ENCODE data around the gene NRAS. TPM values are rescaled to one million over a fixed set of nuclear protein-coding genes. Genes with fewer than 3 reads are reported as not detected.
A peak's percentile ranks its signal among the peaks of the same experiment; 100 is the strongest.

The NRAS gene
- total RNA-seq, 1 experiment from 2014 or later: 72.9 TPM

- H3K56ac ChIP-seq (ENCODE audit: insufficient read length, low read depth, low read length): no peak overlapping the region
- H3K9me3 ChIP-seq (ENCODE audit: control insufficient read depth, low read depth, low read length): no peaks in the 10 kb centered on the region
- no peak overlapping the region for H2AK5ac ChIP-seq (ENCODE audit: insufficient read length, low read length)
- H4K20me1 ChIP-seq (ENCODE audit: control insufficient read depth, insufficient read depth, insufficient read length): no peaks in the 10 kb centered on the region
- H3K4me1 ChIP-seq (ENCODE audit: insufficient read depth, low read length): no peaks in the 10 kb centered on the region
- no peak overlapping the region for H3K23ac ChIP-seq (ENCODE audit: insufficient read length, low read depth, low read length)
- no peak overlapping the region for H3K4ac ChIP-seq (ENCODE audit: low read depth, low read length)
- H4K91ac ChIP-seq (ENCODE audit: insufficient read length, low read depth, low read length): no peak overlapping the region
- Mint-ChIP-seq H3K4me1 (peaks cover 9% of the 10 kb centered on the region in 2 experiments), H3K27ac (no peak overlapping the region; a peak in 1 of 7 replicates), H3K4me3 (peak overlapping the region; percentile 82 to 93), H3K9me3 (no peaks in the 10 kb centered on the region; a peak in 1 of 5 replicates), H3K27me3 (ENCODE audit: low read depth) (peaks cover 22% of the 10 kb centered on the region), H3K36me3 (ENCODE audit: insufficient read depth in 1 of 3, low read depth in 3 of 3) (no peaks in the 10 kb centered on the region)
- peaks cover 14% of the 10 kb centered on the region for H3K23me2 ChIP-seq (ENCODE audit: insufficient read length, low read depth, low read length, poor library complexity, severe bottlenecking)
- H4K5ac ChIP-seq (ENCODE audit: insufficient read length, low read depth, low read length): no peak overlapping the region
- no peak overlapping the region for H2BK15ac ChIP-seq (ENCODE audit: low read depth, low read length)
- no peak overlapping the region for H2AFZ ChIP-seq (ENCODE audit: low read length)
- H2BK120ac ChIP-seq (ENCODE audit: low read depth, low read length, poor library complexity, severe bottlenecking): no peak overlapping the region
- no peak overlapping the region for H3K27ac ChIP-seq (ENCODE audit: insufficient read length, low read depth, low read length)
- WGBS (ENCODE audit: extremely low coverage, insufficient read length, low lambda C conversion rate): no CpG with 5 or more reads among the region's 13 CpGs
- H2BK12ac ChIP-seq (ENCODE audit: insufficient read length, low read depth, low read length): no peak overlapping the region
- no peak overlapping the region for H3T11ph ChIP-seq (ENCODE audit: low read length)
- peak overlapping the region; percentile 69 for H3K9ac ChIP-seq (ENCODE audit: extremely low read depth, insufficient read length, low read length)
- no peak for TF ChIP-seq CTCF (conservative IDR thresholded peaks at IDR 0.05)
- no peak overlapping the region for H4K8ac ChIP-seq (replicated peaks; ENCODE audit: insufficient read length, low read depth, low read length)
- H2BK20ac ChIP-seq (ENCODE audit: low read depth, low read length, poor library complexity, severe bottlenecking): no peak overlapping the region
- H2BK5ac ChIP-seq (ENCODE audit: insufficient read length, low read length): no peak overlapping the region
- no peaks in the 10 kb centered on the region for H3K79me2 ChIP-seq (ENCODE audit: insufficient read depth, low read length)
- peak overlapping the region; percentile 99 for H3K4me2 ChIP-seq (ENCODE audit: insufficient read depth, insufficient read length, low read length)
- H3K79me1 ChIP-seq (ENCODE audit: insufficient read depth, low read depth, low read length, poor library complexity, severe bottlenecking): no peaks in the 10 kb centered on the region
- H3K27me3 ChIP-seq (ENCODE audit: insufficient read depth, low read length): no peaks in the 10 kb centered on the region
- DNase-seq: no peak
- no peak overlapping the region for H3K18ac ChIP-seq (ENCODE audit: insufficient read length, low read depth, low read length)
- no peak overlapping the region for H3K14ac ChIP-seq (ENCODE audit: insufficient read depth, low read length)
Measured at GRCh38 chr1:114668784-114669561, 47.6 kb downstream of the NRAS start.

Data from H9 (cell line).